H9 (cell line): ENCODE measurements around the gene FBXO11. TPM values are rescaled to one million over a fixed set of nuclear protein-coding genes. Genes with fewer than 3 reads are reported as not detected.

ENCODE experiments used
- DNase-seq: peaks from one replicate; pipeline ENCODE4 v3.0.0-alpha.2; 2017
- H2AFZ ChIP-seq: one replicate; pipeline ENCODE4 v1.6.1; 2013; ENCODE audit warnings: mild to moderate bottlenecking, low read length, control low read depth, moderate library complexity
- H2AK5ac ChIP-seq: 2 replicates; pipeline ENCODE4 v1.6.1; 2013; ENCODE audit warnings: low read length, control low read depth, mixed read lengths; ENCODE audit not compliant: insufficient read length
- H2BK120ac ChIP-seq: one replicate; pipeline ENCODE4 v1.6.1; 2013; ENCODE audit warnings: low read depth, mild to moderate bottlenecking, low read length, control low read depth, inconsistent platforms; ENCODE audit not compliant: poor library complexity, severe bottlenecking
- H2BK12ac ChIP-seq: 2 replicates; pipeline ENCODE4 v1.6.1; 2013; ENCODE audit warnings: low read length, control low read depth, mixed read lengths, low read depth; ENCODE audit not compliant: insufficient read length
- H2BK15ac ChIP-seq: 2 replicates; pipeline ENCODE4 v1.6.1; 2013; ENCODE audit warnings: low read depth, low read length, control low read depth
- H2BK20ac ChIP-seq: one replicate; pipeline ENCODE4 v1.6.1; 2013; ENCODE audit warnings: low read depth, mild to moderate bottlenecking, low read length, control low read depth, inconsistent platforms; ENCODE audit not compliant: poor library complexity, severe bottlenecking
- H2BK5ac ChIP-seq: 2 replicates; pipeline ENCODE4 v1.6.1; 2013; ENCODE audit warnings: low read length, control low read depth, mixed read lengths; ENCODE audit not compliant: insufficient read length
- H3K14ac ChIP-seq: 2 replicates; pipeline ENCODE4 v1.6.1; 2013; ENCODE audit warnings: low read length, control low read depth; ENCODE audit not compliant: insufficient read depth
- H3K18ac ChIP-seq: 2 replicates; pipeline ENCODE4 v1.6.1; 2013; ENCODE audit warnings: low read depth, mild to moderate bottlenecking, mixed read lengths, low read length, control low read depth; ENCODE audit not compliant: insufficient read length
- H3K23ac ChIP-seq: 2 replicates; pipeline ENCODE4 v1.6.1; 2013; ENCODE audit warnings: low read length, control low read depth, mixed read lengths, low read depth; ENCODE audit not compliant: insufficient read length
- H3K23me2 ChIP-seq: 2 replicates; pipeline ENCODE4 v1.6.1; 2013; ENCODE audit warnings: low read depth, mild to moderate bottlenecking, mixed read lengths, low read length, control low read depth; ENCODE audit not compliant: insufficient read length, poor library complexity, severe bottlenecking
- H3K27ac ChIP-seq: 2 replicates; pipeline ENCODE4 v1.5.1; 2013; ENCODE audit warnings: low read length, control low read depth, mixed read lengths, low read depth; ENCODE audit not compliant: insufficient read length
- H3K27me3 ChIP-seq: 2 replicates; pipeline ENCODE4 v1.6.1; 2013; ENCODE audit warnings: low read length, control low read depth, inconsistent platforms; ENCODE audit not compliant: insufficient read depth
- H3K4ac ChIP-seq: 2 replicates; pipeline ENCODE4 v1.6.1; 2013; ENCODE audit warnings: low read depth, mild to moderate bottlenecking, control low read depth, inconsistent platforms, low read length, moderate library complexity
- H3K4me1 ChIP-seq: 2 replicates; pipeline ENCODE4 v1.6.1; 2013; ENCODE audit warnings: low read length, control low read depth, inconsistent platforms; ENCODE audit not compliant: insufficient read depth
- H3K4me2 ChIP-seq: 2 replicates; pipeline ENCODE4 v1.6.1; 2013; ENCODE audit warnings: low read length, control low read depth, mixed read lengths; ENCODE audit not compliant: insufficient read length, insufficient read depth
- H3K56ac ChIP-seq: 2 replicates; pipeline ENCODE4 v1.6.1; 2013; ENCODE audit warnings: low read depth, mild to moderate bottlenecking, mixed read lengths, low read length, control low read depth; ENCODE audit not compliant: insufficient read length
- H3K79me1 ChIP-seq: 2 replicates; pipeline ENCODE4 v1.6.1; 2013; ENCODE audit warnings: low read depth, mild to moderate bottlenecking, moderate library complexity, low read length, control low read depth, inconsistent platforms; ENCODE audit not compliant: insufficient read depth, poor library complexity, severe bottlenecking
- H3K79me2 ChIP-seq: 2 replicates; pipeline ENCODE4 v1.6.1; 2013; ENCODE audit warnings: low read length, control low read depth, inconsistent platforms; ENCODE audit not compliant: insufficient read depth
- H3K9ac ChIP-seq: 2 replicates; pipeline ENCODE4 v1.6.1; 2013; ENCODE audit warnings: low read length, control low read depth, mixed read lengths; ENCODE audit not compliant: insufficient read length; ENCODE audit errors: extremely low read depth
- H3K9me3 ChIP-seq: one replicate; pipeline ENCODE4 v1.6.1; 2013; ENCODE audit warnings: low read depth, low read length, inconsistent platforms; ENCODE audit not compliant: control insufficient read depth
- H3T11ph ChIP-seq: one replicate; pipeline ENCODE4 v1.6.1; 2013; ENCODE audit warnings: mild to moderate bottlenecking, low read length, control low read depth, inconsistent platforms
- H4K20me1 ChIP-seq: one replicate; pipeline ENCODE4 v1.6.1; 2013; ENCODE audit not compliant: control insufficient read depth, insufficient read length, insufficient read depth
- H4K5ac ChIP-seq: 2 replicates; pipeline ENCODE4 v1.6.1; 2013; ENCODE audit warnings: low read depth, mild to moderate bottlenecking, mixed read lengths, low read length, control low read depth; ENCODE audit not compliant: insufficient read length
- H4K8ac ChIP-seq: replicated peaks from 2 replicates; pipeline ENCODE4 v1.6.1; 2013; ENCODE audit warnings: low read length, control low read depth, mixed read lengths, low read depth; ENCODE audit not compliant: insufficient read length
- H4K91ac ChIP-seq: 2 replicates; pipeline ENCODE4 v1.6.1; 2013; ENCODE audit warnings: low read depth, mild to moderate bottlenecking, moderate library complexity, mixed read lengths, low read length, control low read depth; ENCODE audit not compliant: insufficient read length
- H3K27ac Mint-ChIP-seq, 3 experiments: 2 replicates in 2 of 3; 3 replicates in 1 of 3; pipeline ENCODE4 v1.8.0; 2020 to 2021; ENCODE audit warnings: mixed read lengths in 3 of 3, mild to moderate bottlenecking in 1 of 3, moderate library complexity in 1 of 3
- H3K27me3 Mint-ChIP-seq: 2 replicates; pipeline ENCODE4 v1.8.0; 2021; ENCODE audit warnings: low read depth, mild to moderate bottlenecking, moderate library complexity, mixed read lengths
- H3K36me3 Mint-ChIP-seq, 3 experiments: 2 replicates in 2 of 3; 3 replicates in 1 of 3; pipeline ENCODE4 v1.8.0; 2020 to 2021; ENCODE audit warnings: low read depth in 3 of 3, mixed read lengths in 3 of 3; ENCODE audit not compliant: insufficient read depth in 1 of 3
- H3K4me1 Mint-ChIP-seq, 2 experiments: 2 replicates each; pipeline ENCODE4 v1.8.0; 2020; ENCODE audit warnings: mixed read lengths in 2 of 2
- H3K4me3 Mint-ChIP-seq, 2 experiments: 2 replicates in 1 of 2; 3 replicates in 1 of 2; pipeline ENCODE4 v1.8.0; 2020 to 2021; ENCODE audit warnings: mild to moderate bottlenecking in 2 of 2, mixed read lengths in 2 of 2, moderate library complexity in 1 of 2
- H3K9me3 Mint-ChIP-seq, 2 experiments: 2 replicates in 1 of 2; 3 replicates in 1 of 2; pipeline ENCODE4 v1.8.0; 2020; ENCODE audit warnings: mild to moderate bottlenecking in 2 of 2, mixed read lengths in 2 of 2, moderate library complexity in 1 of 2
- CTCF ChIP-seq: fragments of 200-600 bp; sonication (generic); conservative IDR thresholded peaks from 3 replicates; pipeline ENCODE4 v1.8.0; 2021; ENCODE audit warnings: antibody characterized with exemption, mild to moderate bottlenecking
- WGBS: extraction: QIAGEN DNeasy Blood & Tissue Kit; methylation state at CpG from one replicate; pipeline ENCODE4 v1.1.7; 2013; ENCODE audit warnings: missing lambda C conversion rate, low lambda C conversion rate, mixed read lengths; ENCODE audit not compliant: insufficient read length; ENCODE audit errors: extremely low coverage; 5-methylcytosine and 5-hydroxymethylcytosine counted together
- total RNA-seq: library from RNA; stranded (reverse); gene quantifications from 2 replicates; pipeline ENCODE4 v1.2.1, GENCODE V29; 2021

The FBXO11 gene
- total RNA-seq, 1 experiment from 2014 or later, result 68.8 TPM

GRCh38 chr2:47767880-47768609 lies 138.3 kb downstream of the FBXO11 start:
- no peak overlapping the region for H3K4me2 ChIP-seq

More at GRCh38 chr2:47767880-47768609, 138.3 kb downstream of the FBXO11 start:
- Histone ChIP-seq H3K4me1 (no peaks in the 10 kb centered on the region), H3K9ac (no peak overlapping the region), H3K79me1 (no peaks in the 10 kb centered on the region), H2BK120ac (no peak overlapping the region), H3T11ph (no peak overlapping the region), H3K27ac (no peak overlapping the region), H3K23me2 (no peaks in the 10 kb centered on the region), H2BK20ac (no peak overlapping the region), H3K4ac (no peak overlapping the region), H3K79me2 (no peaks in the 10 kb centered on the region), H2BK15ac (no peak overlapping the region), H4K91ac (no peak overlapping the region), H2AFZ (no peak overlapping the region), H3K14ac (no peak overlapping the region; the same call in 1 of the 2 replicates), H3K9me3 (no peaks in the 10 kb centered on the region), H3K27me3 (no peaks in the 10 kb centered on the region), H3K18ac (no peak overlapping the region), H3K23ac (no peak overlapping the region), H2BK5ac (no peak overlapping the region), H2BK12ac (no peak overlapping the region), H4K8ac (no peak overlapping the region), H3K56ac (no peak overlapping the region), H4K5ac (no peak overlapping the region), H2AK5ac (no peak overlapping the region), H4K20me1 (no peaks in the 10 kb centered on the region)
- no CpG with 5 or more reads among the region's 28 CpGs for WGBS
- Mint-ChIP-seq H3K27ac (peak overlapping the region in 2 of 3 experiments; percentile 32 to 82; a peak in 2 of 7 replicates), H3K36me3 (peaks cover 0 to 10% (median 5%) of the 10 kb centered on the region in 3 experiments; a peak in 4 of 7 replicates), H3K27me3 (no peaks in the 10 kb centered on the region; the same call in 1 of the 2 replicates), H3K9me3 (peaks cover 0 to 6% of the 10 kb centered on the region in 2 experiments; a peak in 2 of 5 replicates), H3K4me3 (no peak overlapping the region), H3K4me1 (peaks cover 12 to 16% of the 10 kb centered on the region in 2 experiments)
- DNase-seq, result peak; percentile 90
- peak; percentile 99 for TF ChIP-seq CTCF
